GM20000 (cell line): ENCODE data around the gene TRMT2B.

ENCODE experiments used
- DNase-seq: peaks from one replicate; pipeline ENCODE4 v3.0.0; 2012; ENCODE audit warnings: low spot score
- TF ChIP-seq, protein P1 (sequence below): IDR thresholded peaks from 2 replicates; pipeline ENCODE4 v1.5.1; 2012; ENCODE audit warnings: mild to moderate bottlenecking, control low read depth; ENCODE audit errors: extremely low read depth, missing control alignments

TRMT2B gene

GRCh38 chrX:100976211-100976610 lies 75.7 kb downstream of the TRMT2B start:
- no peak for DNase-seq
- TF ChIP-seq, protein P1, sequence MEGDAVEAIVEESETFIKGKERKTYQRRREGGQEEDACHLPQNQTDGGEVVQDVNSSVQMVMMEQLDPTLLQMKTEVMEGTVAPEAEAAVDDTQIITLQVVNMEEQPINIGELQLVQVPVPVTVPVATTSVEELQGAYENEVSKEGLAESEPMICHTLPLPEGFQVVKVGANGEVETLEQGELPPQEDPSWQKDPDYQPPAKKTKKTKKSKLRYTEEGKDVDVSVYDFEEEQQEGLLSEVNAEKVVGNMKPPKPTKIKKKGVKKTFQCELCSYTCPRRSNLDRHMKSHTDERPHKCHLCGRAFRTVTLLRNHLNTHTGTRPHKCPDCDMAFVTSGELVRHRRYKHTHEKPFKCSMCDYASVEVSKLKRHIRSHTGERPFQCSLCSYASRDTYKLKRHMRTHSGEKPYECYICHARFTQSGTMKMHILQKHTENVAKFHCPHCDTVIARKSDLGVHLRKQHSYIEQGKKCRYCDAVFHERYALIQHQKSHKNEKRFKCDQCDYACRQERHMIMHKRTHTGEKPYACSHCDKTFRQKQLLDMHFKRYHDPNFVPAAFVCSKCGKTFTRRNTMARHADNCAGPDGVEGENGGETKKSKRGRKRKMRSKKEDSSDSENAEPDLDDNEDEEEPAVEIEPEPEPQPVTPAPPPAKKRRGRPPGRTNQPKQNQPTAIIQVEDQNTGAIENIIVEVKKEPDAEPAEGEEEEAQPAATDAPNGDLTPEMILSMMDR = no peak

DNA sequence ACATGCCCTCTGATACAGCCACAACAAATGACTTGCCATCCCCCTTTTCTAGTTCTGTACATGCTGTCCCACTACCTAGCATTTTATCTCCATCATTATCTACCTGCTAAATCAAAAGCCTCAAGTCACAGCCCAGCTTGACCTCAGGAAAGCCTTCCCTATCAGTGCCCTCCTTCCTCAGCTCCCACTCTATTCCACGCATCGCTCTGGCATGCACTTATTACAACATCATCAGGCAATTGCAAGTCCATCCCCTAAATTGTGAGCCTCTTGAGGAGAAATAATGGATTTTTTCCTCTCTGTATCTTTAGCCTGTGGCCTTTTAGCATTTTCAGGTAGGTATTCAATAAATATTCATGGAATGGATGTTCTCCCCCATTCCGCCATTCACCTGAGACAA lies 76.7 kb downstream of the TRMT2B start:
- DNase-seq = no peak
- TF ChIP-seq, protein P1 = no peak

GRCh38 chrX:100973411-100973810 lies 78.5 kb downstream of the TRMT2B start:
- TF ChIP-seq, protein P1 = no peak
- no peak for DNase-seq

DNA sequence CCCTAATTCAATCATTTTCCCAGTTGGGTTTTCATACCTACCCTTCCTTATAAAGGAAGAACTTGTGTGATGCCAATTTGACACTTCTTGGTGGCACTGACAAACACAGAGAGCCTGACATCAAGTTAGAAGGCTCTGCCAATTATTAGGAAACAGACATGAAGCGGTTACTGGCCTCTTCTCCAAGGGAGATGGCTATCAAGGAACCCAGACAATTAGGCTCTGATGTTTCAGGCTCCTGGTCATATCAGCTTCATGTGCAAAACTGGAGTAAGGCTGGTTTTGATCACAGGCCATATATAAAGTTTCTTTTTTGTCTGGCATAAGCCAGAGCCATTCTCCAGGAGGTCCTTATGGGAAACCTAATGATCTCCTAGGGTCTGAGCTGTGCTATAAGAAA lies 82.0 kb downstream of the TRMT2B start:
- TF ChIP-seq, protein P1 = no peak
- DNase-seq = no peak

GRCh38 chrX:100969408-100969807 lies 82.5 kb downstream of the TRMT2B start, which contains the start of gene ARL13A:
ARL13A (plus strand) TSS chrX:100969708; CDS start chrX:100973690, 3,982 bp downstream.
- TF ChIP-seq, protein P1 = no peak

GRCh38 chrX:100964362-100964761 lies 87.5 kb downstream of the TRMT2B start:
- TF ChIP-seq, protein P1 = no peak
- DNase-seq = no peak

More at GRCh38 chrX:100969408-100969807, 82.5 kb downstream of the TRMT2B start, which contains the start of gene ARL13A:
- DNase-seq = no peak

- TF ChIP-seq, protein P1 = no peak
- DNase-seq = no peak
These were observed 89.1 kb downstream of the TRMT2B start for GRCh38 chrX:100962811-100963210.
